H1 (cell line): Measurements from ENCODE around the gene AAMDC.

Experiments
- CTCF ChIP-seq, 3 experiments: IDR thresholded peaks; 1 replicate in 2 of 3; 2 replicates in 1 of 3; pipeline versions ENCODE4 v1.5.1 to v1.6.1; 2011; ENCODE audit warnings: low read length in 3 of 3, mild to moderate bottlenecking in 3 of 3, inconsistent platforms in 2 of 3, low read depth in 1 of 3, moderate library complexity in 1 of 3; ENCODE audit not compliant: insufficient read depth in 1 of 3; ENCODE audit errors: control extremely low read depth in 1 of 3
- EZH2 ChIP-seq: fragments of 200-600 bp; sonication (generic); IDR thresholded peaks from 2 replicates; pipeline ENCODE4 v1.7.1; 2012; ENCODE audit warnings: low read depth, mild to moderate bottlenecking, moderate library complexity, low read length, inconsistent platforms; ENCODE audit not compliant: severe bottlenecking

- TF ChIP-seq CTCF (IDR thresholded peaks at IDR 0.05; ENCODE audit: control extremely low read depth in 1 of 3, insufficient read depth in 1 of 3, low read depth in 1 of 3, low read length in 3 of 3) (no peak), EZH2 (no peak)
Observed at GRCh38 chr11:77882396-77882795, 61.5 kb downstream of the AAMDC start.
